HCT116 (cell line): ENCODE data around the gene ZNF276. TPM values are rescaled to one million over a fixed set of nuclear protein-coding genes. Genes with fewer than 3 reads are reported as not detected.
A peak's percentile ranks its signal among the peaks of the same experiment; 100 is the strongest.

Experiments used
- ATAC-seq: fragments of 200-7000 bp; cut with Tn5 transposase; 2 replicates; pipeline ENCODE4 v1.9.1; 2020; ENCODE audit warnings: mild to moderate bottlenecking, moderate library complexity
- BruUV-seq: library from RNA; stranded (reverse); fragments of 400-500 nt; replicated peaks from 2 replicates; lab custom pipeline; 2021; lab: Mats Ljungman, UMichigan
- CTCF ChIA-PET: fragments of 300-600 bp; sonication (Branson Sonifier 250); formaldehyde crosslinking; loops from one replicate; lab custom pipeline; 2021; ENCODE audit warnings: antibody characterized with exemption; lab: Charles Lee
- POLR2A ChIA-PET: fragments of 300-600, 350-600 bp; sonication (Branson Sonifier 250); formaldehyde crosslinking; loops from one replicate; lab custom pipeline; 2021; ENCODE audit warnings: antibody characterized with exemption; lab: Charles Lee
- RAD21 ChIA-PET, 2 experiments: fragments of 300-600 bp; sonication (Branson Sonifier 250); formaldehyde crosslinking; loops; one replicate each; lab custom pipeline; 2023; ENCODE audit warnings: low total read pairs in 2 of 2; ENCODE audit not compliant: uncharacterized antibody in 2 of 2, unreplicated experiment in 2 of 2, low non-redundant PET in 1 of 2; lab: Charles Lee
- DNase-seq: peaks from one replicate; pipeline ENCODE4 v3.0.0-alpha.2; 2010; ENCODE audit warnings: low read depth, low spot score
- H2AFZ ChIP-seq: fragments of 200-600 bp; shearing (Covaris generic), sonication (generic); 2 replicates; pipeline ENCODE4 v1.6.1; 2017; ENCODE audit warnings: low read depth, mixed run types, mixed read lengths, antibody characterized with exemption, low read length; ENCODE audit not compliant: poor library complexity, severe bottlenecking
- H3K27ac ChIP-seq: 2 replicates; pipeline ENCODE4 v1.5.1; 2012; ENCODE audit warnings: low read depth, low read length
- H3K27me3 ChIP-seq: fragments of 200-600 bp; sonication (generic); 2 replicates; pipeline ENCODE4 v1.6.1; 2016; ENCODE audit warnings: mixed run types, low read length, mixed read lengths; ENCODE audit not compliant: insufficient read depth
- H3K36me3 ChIP-seq, 2 experiments: fragments of 200-500 bp in 1 of 2; fragments of 200-600 bp in 1 of 2; sonication (Bioruptor generic) in 1 of 2; sonication (generic) in 1 of 2; 2 replicates each; pipeline versions ENCODE4 v1.5.1 to v1.6.1; 2014 to 2016; ENCODE audit warnings: low read length in 2 of 2, inconsistent platforms in 1 of 2, mixed read lengths in 1 of 2, mixed run types in 1 of 2; ENCODE audit not compliant: insufficient read depth in 2 of 2, control insufficient read depth in 1 of 2
- H3K4me1 ChIP-seq, 2 experiments: fragments of 200-600 bp in 1 of 2; sonication (generic) in 1 of 2; 2 replicates each; pipeline versions ENCODE4 v1.5.1 to v1.6.1; 2012 to 2017; ENCODE audit warnings: low read length in 2 of 2, inconsistent platforms in 1 of 2, mild to moderate bottlenecking in 1 of 2, mixed read lengths in 1 of 2, mixed run types in 1 of 2, moderate library complexity in 1 of 2; ENCODE audit not compliant: insufficient read depth in 2 of 2, control insufficient read depth in 1 of 2
- H3K4me2 ChIP-seq: fragments of 200-600 bp; sonication (generic); 2 replicates; pipeline ENCODE4 v1.6.1; 2017; ENCODE audit warnings: mixed run types, low read length, mixed read lengths
- H3K4me3 ChIP-seq, 2 experiments: fragments of 200-600 bp in 1 of 2; sonication (generic) in 1 of 2; replicated peaks in 1 of 2; 2 replicates each; pipeline ENCODE4 v1.5.1; 2011 to 2016; ENCODE audit warnings: low read length in 2 of 2, control low read depth in 1 of 2, low read depth in 1 of 2, mild to moderate bottlenecking in 1 of 2, mixed read lengths in 1 of 2, mixed run types in 1 of 2
- H3K79me2 ChIP-seq: fragments of 200-600 bp; sonication (generic); 2 replicates; pipeline ENCODE4 v1.6.1; 2017; ENCODE audit warnings: mild to moderate bottlenecking, mixed run types, low read length, moderate library complexity, mixed read lengths; ENCODE audit not compliant: insufficient read depth
- H3K9ac ChIP-seq: fragments of 200-600 bp; sonication (generic); 2 replicates; pipeline ENCODE4 v1.6.1; 2016; ENCODE audit warnings: low read length, mixed read lengths
- H3K9me2 ChIP-seq: fragments of 200-600 bp; sonication (generic), shearing (Covaris generic); 2 replicates; pipeline ENCODE4 v1.6.1; 2017; ENCODE audit warnings: mixed run types, mild to moderate bottlenecking, moderate library complexity; ENCODE audit not compliant: insufficient read depth
- H3K9me3 ChIP-seq, 2 experiments: fragments of 200-500 bp in 1 of 2; fragments of 200-600 bp in 1 of 2; sonication (Bioruptor generic) in 1 of 2; sonication (generic) in 1 of 2; 2 replicates each; pipeline ENCODE4 v1.6.1; 2014 to 2017; ENCODE audit warnings: low read length in 2 of 2, mixed read lengths in 2 of 2, inconsistent platforms in 1 of 2, low read depth in 1 of 2, mild to moderate bottlenecking in 1 of 2, mixed run types in 1 of 2, moderate library complexity in 1 of 2; ENCODE audit not compliant: control insufficient read depth in 1 of 2, insufficient read depth in 1 of 2
- H4K20me1 ChIP-seq: fragments of 200-600 bp; sonication (generic), shearing (Covaris generic); 2 replicates; pipeline ENCODE4 v1.6.1; 2017; ENCODE audit warnings: mixed run types, mild to moderate bottlenecking, moderate library complexity; ENCODE audit not compliant: insufficient read depth
- CEBPB ChIP-seq: IDR thresholded peaks from 2 replicates; pipeline ENCODE4 v1.6.1; 2012; ENCODE audit warnings: low read depth
- FOSL1 ChIP-seq: IDR thresholded peaks from 2 replicates; pipeline ENCODE4 v1.6.1; 2012; ENCODE audit warnings: low read depth
- POLR2A ChIP-seq: IDR thresholded peaks from 2 replicates; pipeline ENCODE4 v1.7.0; 2011; ENCODE audit warnings: borderline replicate concordance; ENCODE audit not compliant: insufficient read depth, insufficient read length; ENCODE audit errors: extremely low read depth
- SP1 ChIP-seq: IDR thresholded peaks from 2 replicates; pipeline ENCODE4 v1.6.1; 2012; ENCODE audit warnings: low read depth
- intact Hi-C: fragments of 100-400 bp; cut with micrococcal nuclease; formaldehyde crosslinking; loops from 2 replicates; pipeline ENCODE4 v1.10.0; 2022
- total RNA-seq: library from RNA; stranded (reverse); gene quantifications from one replicate; pipeline ENCODE4 v1.2.1, GENCODE V29; 2021; ENCODE audit not compliant: unreplicated experiment
- TF ChIP-seq, protein P1 (sequence below): IDR thresholded peaks from 2 replicates; pipeline ENCODE4 v1.6.1; 2012
- TF ChIP-seq, protein P2 (sequence below): IDR thresholded peaks from 2 replicates; pipeline ENCODE4 v1.6.1; 2011; ENCODE audit warnings: mild to moderate bottlenecking, low read length, moderate library complexity; ENCODE audit not compliant: insufficient replicate concordance; ENCODE audit errors: extremely low read depth

ZNF276 gene
- total RNA-seq, 1 experiment from 2014 or later, result 49.9 TPM

DNA sequence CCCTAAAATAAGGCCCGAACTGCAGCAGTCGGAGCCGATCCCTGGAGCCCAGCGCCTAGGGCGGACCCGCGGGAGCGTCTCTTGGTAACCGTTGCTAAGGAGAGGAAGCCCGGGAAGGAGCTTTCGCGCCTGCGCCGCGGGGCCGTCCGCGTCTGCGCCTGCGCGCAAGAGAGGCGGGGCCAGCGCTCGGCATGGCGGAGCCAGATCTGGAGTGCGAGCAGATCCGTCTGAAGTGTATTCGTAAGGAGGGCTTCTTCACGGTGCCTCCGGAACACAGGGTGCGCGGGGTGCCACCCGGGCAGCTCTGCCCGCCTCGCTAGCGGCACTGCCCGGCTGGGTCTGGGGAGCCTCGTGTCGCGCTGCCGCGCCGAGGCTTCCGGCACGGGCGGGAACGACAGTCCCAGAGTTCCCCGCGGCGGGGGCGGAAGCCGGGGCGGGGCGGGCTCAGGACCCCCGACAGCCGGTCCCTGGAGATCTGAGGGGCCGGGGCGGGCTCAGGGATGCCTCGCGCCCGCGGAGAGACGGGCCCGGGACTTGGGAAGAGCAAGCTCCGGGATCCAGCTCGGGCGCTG, 34.7 kb upstream of the ZNF276 start, which contains the start of gene CDK10 (continued):
- TF ChIP-seq, protein P1, sequence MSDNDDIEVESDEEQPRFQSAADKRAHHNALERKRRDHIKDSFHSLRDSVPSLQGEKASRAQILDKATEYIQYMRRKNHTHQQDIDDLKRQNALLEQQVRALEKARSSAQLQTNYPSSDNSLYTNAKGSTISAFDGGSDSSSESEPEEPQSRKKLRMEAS, result peak; percentile 97
- no peak for TF ChIP-seq SP1
- TF ChIP-seq FOSL1, result no peak
- no peak for TF ChIP-seq CEBPB

DNA sequence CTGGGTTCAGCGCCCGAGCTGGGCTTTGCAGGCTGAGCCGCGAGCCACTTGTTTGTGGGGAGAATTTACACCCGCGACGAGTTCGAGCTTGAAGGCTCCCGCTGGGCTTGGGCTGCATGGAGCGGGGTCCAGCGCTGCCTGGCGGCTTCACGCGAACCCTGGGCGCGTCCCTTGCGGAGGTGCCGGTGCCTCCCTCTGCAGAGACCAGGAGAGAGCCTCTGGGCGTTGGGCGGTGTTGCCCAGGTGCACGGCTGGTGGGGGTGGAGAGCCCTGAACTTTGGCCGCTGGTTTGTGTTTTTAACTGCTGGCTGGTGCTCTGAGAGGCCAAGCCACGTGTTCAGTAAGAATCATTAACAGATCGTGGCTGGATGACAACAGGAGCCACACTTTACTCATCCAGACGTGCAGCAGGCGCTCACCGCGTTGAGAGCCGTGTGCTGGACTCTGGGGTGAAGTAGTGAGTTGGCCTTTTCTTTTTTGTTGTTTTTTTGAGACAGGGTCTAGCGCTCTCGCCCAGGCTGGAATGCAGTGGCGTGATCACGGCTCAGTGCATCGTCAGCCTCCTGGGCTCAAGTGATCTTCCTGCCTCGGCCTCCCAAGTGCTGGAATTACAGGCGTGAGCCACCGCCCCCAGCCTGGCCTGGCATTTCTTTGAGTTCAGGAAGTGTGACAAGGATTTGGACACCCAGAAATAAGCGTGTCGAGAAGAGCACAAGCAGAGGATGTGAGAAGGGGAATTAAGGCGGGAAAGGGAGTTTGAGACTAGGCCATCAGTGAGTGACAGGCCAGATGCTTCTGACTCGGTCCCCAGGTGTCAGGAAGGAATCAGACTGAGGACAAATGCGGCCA, 34.0 kb upstream of the ZNF276 start:
- BruUV-seq, result TSS peak; percentile 57
- peaks cover 6% of the 10 kb centered on the region in 2 experiments; a peak in 2 of 4 replicates for H3K9me3 ChIP-seq
- H4K20me1 ChIP-seq, result no peaks in the 10 kb centered on the region
- peak; percentile 54 for ATAC-seq
- POLR2A ChIA-PET, result interaction anchor here (1.0 to 1.4 kb wide), 5 partner anchors 8 to 19 kb away, joined by 3 to 7 read pairs (median 4); no protein-coding TSS in a partner anchor
- peaks cover 30% of the 10 kb centered on the region for H3K79me2 ChIP-seq
- no peaks in the 10 kb centered on the region for H3K9me2 ChIP-seq
- peak overlapping the region; percentile 80 for H3K27ac ChIP-seq
- no peak overlapping the region for H2AFZ ChIP-seq
- H3K27me3 ChIP-seq, result no peaks in the 10 kb centered on the region
- peaks cover 9 to 20% of the 10 kb centered on the region in 2 experiments for H3K4me1 ChIP-seq
- peak overlapping the region; percentile 57 to 85 for H3K4me3 ChIP-seq
- H3K4me2 ChIP-seq, result peak overlapping the region; percentile 95
- peak overlapping the region; percentile 86 for H3K9ac ChIP-seq
- TF ChIP-seq, protein P2, sequence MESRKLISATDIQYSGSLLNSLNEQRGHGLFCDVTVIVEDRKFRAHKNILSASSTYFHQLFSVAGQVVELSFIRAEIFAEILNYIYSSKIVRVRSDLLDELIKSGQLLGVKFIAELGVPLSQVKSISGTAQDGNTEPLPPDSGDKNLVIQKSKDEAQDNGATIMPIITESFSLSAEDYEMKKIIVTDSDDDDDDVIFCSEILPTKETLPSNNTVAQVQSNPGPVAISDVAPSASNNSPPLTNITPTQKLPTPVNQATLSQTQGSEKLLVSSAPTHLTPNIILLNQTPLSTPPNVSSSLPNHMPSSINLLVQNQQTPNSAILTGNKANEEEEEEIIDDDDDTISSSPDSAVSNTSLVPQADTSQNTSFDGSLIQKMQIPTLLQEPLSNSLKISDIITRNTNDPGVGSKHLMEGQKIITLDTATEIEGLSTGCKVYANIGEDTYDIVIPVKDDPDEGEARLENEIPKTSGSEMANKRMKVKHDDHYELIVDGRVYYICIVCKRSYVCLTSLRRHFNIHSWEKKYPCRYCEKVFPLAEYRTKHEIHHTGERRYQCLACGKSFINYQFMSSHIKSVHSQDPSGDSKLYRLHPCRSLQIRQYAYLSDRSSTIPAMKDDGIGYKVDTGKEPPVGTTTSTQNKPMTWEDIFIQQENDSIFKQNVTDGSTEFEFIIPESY, result no peak
- peak; percentile 15 for TF ChIP-seq POLR2A
- RAD21 ChIA-PET, result no interaction called here
- H3K36me3 ChIP-seq, result peaks cover 17 to 54% of the 10 kb centered on the region in 2 experiments; a peak in 3 of 4 replicates
- no peak for DNase-seq
- intact Hi-C loops, result no loop called here
- CTCF ChIA-PET, result interaction anchor here (0.9 to 1.8 kb wide), 5 partner anchors 13 to 122 kb away, joined by 3 to 14 read pairs (median 3); no protein-coding TSS in a partner anchor
